ENCODE measurements around the gene GTF2F1.

GTF2F1 gene

DNA sequence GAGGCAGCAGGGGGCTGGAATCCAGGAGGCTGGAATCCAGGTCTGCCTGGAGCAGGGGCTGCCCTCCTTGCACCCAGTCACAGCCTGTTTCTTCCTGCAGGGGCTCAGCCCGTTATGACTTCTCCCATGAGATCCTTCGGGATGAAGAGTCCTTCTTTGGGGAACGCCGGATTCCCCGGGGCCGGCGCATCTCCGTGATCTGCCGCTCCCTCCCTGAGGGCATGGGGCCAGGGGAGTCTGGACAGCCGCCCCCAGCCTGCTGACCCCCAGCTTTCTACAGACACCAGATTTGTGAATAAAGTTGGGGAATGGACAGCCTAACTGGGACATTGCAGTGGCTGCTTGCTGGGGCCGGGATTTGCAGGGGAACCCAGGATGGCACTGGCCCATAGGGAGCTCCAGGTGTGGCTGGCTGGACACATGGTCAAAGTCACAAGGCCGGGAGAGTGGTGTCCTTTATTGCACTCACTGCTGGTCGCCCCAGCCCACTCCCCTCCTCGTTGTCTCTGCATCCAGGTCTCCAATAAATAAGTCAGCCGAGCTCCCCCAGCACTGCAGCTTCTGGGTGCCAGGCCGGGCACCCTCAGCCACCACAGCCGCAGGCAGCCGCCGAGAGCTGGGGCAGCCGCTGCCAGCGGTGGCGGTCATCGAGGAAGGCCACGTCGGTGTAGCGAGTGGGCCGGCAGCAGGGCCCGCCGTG is 18.1 kb downstream of the GTF2F1 start:
- TF ChIP-seq CTCF (IDR thresholded peaks at IDR 0.05; ENCODE audit: insufficient read depth, low read depth, low read length, missing control alignments), result no peak
- no peak overlapping the region for H3K4me3 ChIP-seq (ENCODE audit: low read length)
- no peak for DNase-seq (ENCODE audit: low read depth)

DNA sequence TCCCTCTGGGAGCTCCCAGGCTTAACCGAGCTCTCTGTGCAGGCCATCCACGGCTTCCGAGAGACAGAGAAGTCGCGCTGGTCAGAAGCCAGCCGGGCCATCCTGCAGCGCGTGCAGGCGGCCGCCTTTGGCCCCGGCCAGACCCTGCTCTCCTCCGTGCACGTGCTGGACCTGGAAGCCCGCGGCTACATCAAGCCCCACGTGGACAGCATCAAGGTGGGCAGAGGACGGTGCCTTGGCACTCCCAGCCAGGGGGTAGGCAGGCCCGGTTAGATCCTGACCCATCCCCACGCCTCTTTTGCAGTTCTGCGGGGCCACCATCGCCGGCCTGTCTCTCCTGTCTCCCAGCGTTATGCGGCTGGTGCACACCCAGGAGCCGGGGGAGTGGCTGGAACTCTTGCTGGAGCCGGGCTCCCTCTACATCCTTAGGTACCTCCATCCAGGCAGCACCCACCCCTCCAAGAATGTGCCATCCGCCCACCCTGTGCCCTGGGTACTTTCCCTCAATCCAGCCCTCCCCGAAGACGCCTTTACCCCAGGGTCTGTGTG is 18.7 kb downstream of the GTF2F1 start:
- DNase-seq (ENCODE audit: low read depth), result no peak
- H3K4me3 ChIP-seq (ENCODE audit: low read length), result peak overlapping the region; percentile 54
- no peak for TF ChIP-seq CTCF (IDR thresholded peaks at IDR 0.05; ENCODE audit: insufficient read depth, low read depth, low read length, missing control alignments)

DNA sequence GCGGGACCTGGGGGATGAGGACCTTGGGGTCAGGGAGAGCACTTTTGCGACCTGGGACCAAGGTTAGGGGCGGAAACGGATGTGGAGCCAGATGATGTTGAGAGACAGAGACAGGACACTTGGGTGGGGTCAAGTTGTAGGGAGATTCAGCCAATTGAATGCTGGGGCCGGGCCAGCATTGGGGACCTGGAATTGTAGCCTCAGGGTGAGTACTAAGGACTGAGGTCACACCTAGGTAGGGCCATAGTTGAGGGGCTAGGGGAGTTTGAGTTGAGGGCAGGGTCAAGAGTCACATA is 19.2 kb downstream of the GTF2F1 start:
- no peak for DNase-seq (ENCODE audit: low read depth)
- peak overlapping the region; percentile 54 for H3K4me3 ChIP-seq (ENCODE audit: low read length)
- TF ChIP-seq CTCF (IDR thresholded peaks at IDR 0.05; ENCODE audit: insufficient read depth, low read depth, low read length, missing control alignments), result no peak

- no peak for TF ChIP-seq CTCF (IDR thresholded peaks at IDR 0.05; ENCODE audit: insufficient read depth, low read depth, low read length, missing control alignments)
- DNase-seq (ENCODE audit: low read depth), result peak; percentile 99
- peak overlapping the region; percentile 72 for H3K4me3 ChIP-seq (ENCODE audit: low read length)
These were observed 19.7 kb downstream of the GTF2F1 start for GRCh38 chr19:6373096-6373812.

DNA sequence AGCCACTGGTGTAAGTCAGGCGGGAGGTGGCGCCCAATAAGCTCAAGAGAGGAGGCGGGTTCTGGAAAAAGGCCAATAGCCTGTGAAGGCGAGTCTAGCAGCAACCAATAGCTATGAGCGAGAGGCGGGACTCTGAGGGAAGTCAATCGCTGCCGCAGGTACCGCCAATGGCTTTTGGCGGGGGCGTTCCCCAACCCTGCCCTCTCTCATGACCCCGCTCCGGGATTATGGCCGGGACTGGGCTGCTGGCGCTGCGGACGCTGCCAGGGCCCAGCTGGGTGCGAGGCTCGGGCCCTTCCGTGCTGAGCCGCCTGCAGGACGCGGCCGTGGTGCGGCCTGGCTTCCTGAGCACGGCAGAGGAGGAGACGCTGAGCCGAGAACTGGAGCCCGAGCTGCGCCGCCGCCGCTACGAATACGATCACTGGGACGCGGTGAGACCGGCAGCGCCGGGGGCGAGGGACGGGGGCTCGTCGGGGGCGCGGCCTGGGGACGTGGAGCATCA is 20.3 kb downstream of the GTF2F1 start, which contains the start of gene ALKBH7:
Gene ALKBH7 (plus strand): TSS at position 201 of the 502 bp plus-strand sequence. CDS start 27 bp downstream, at position 228.
- no peak for TF ChIP-seq CTCF (IDR thresholded peaks at IDR 0.05; ENCODE audit: insufficient read depth, low read depth, low read length, missing control alignments)
- peak; percentile 100 for DNase-seq (ENCODE audit: low read depth)
- H3K4me3 ChIP-seq (ENCODE audit: low read length), result peak within 1 kb of the TSS; percentile 72

- no peak for DNase-seq (ENCODE audit: low read depth)
- TF ChIP-seq CTCF (IDR thresholded peaks at IDR 0.05; ENCODE audit: insufficient read depth, low read depth, low read length, missing control alignments), result no peak
- H3K4me3 ChIP-seq (ENCODE audit: low read length), result no peak overlapping the region
These were observed 28.6 kb downstream of the GTF2F1 start for GRCh38 chr19:6364353-6364752.

Data from epithelial cell of esophagus (primary cell).